GM03348 (cell line): ENCODE results near the gene COA3.

Experiments used
- DNase-seq: peaks from one replicate; pipeline ENCODE4 v3.0.0; 2012; ENCODE audit warnings: low spot score

The COA3 gene

GRCh38 chr17:42817866-42818265, 19.4 kb upstream of the COA3 start:
- DNase-seq = no peak

- DNase-seq = peak; percentile 79
Observed at GRCh38 chr17:42814633-42815399, 16.3 kb upstream of the COA3 start.

- peak; percentile 92 for DNase-seq
Observed at GRCh38 chr17:42809250-42809649, 10.7 kb upstream of the COA3 start.

- no peak for DNase-seq
Observed at GRCh38 chr17:42806249-42806648, 7.7 kb upstream of the COA3 start.

GRCh38 chr17:42804918-42805367, 6.4 kb upstream of the COA3 start:
- no peak for DNase-seq

GRCh38 chr17:42803074-42803883, 4.8 kb upstream of the COA3 start:
- DNase-seq = no peak

GRCh38 chr17:42798011-42798382, 507 bp downstream of the COA3 start:
- no peak for DNase-seq

GRCh38 chr17:42797067-42798007, 1.2 kb downstream of the COA3 start:
- no peak for DNase-seq

- no peak for DNase-seq
Observed at GRCh38 chr17:42796066-42796758, 2.3 kb downstream of the COA3 start.

GRCh38 chr17:42795465-42795864, 3.0 kb downstream of the COA3 start:
- DNase-seq = no peak

- no peak for DNase-seq
Observed at GRCh38 chr17:42795061-42795460, 3.4 kb downstream of the COA3 start.

GRCh38 chr17:42792545-42792944, 6.0 kb downstream of the COA3 start:
- no peak for DNase-seq

GRCh38 chr17:42791948-42792347, 6.6 kb downstream of the COA3 start:
- no peak for DNase-seq

- no peak for DNase-seq
Observed at GRCh38 chr17:42787266-42787665, 11.2 kb downstream of the COA3 start.

- DNase-seq = no peak
Observed at GRCh38 chr17:42784811-42785592, 13.5 kb downstream of the COA3 start.

- no peak for DNase-seq
Observed at GRCh38 chr17:42784409-42784808, 14.1 kb downstream of the COA3 start.

GRCh38 chr17:42783791-42784138, 14.7 kb downstream of the COA3 start:
- DNase-seq = no peak

GRCh38 chr17:42783062-42783790, 15.3 kb downstream of the COA3 start:
- DNase-seq = peak; percentile 83

GRCh38 chr17:42782166-42783061, 16.1 kb downstream of the COA3 start:
- DNase-seq = peak; percentile 72
